ENCODE data around the gene BRD3.
"Not testable (repeated sequence)": the region's sequence is repeated elsewhere in the genome, so short reads cannot be mapped to it uniquely, and the experiment has no call there.

The BRD3 gene

GRCh38 chr9:133993635-133994253, 74.1 kb downstream of the BRD3 start:
- no peak for DNase-seq (ENCODE audit: low read depth, low spot score)

DNA sequence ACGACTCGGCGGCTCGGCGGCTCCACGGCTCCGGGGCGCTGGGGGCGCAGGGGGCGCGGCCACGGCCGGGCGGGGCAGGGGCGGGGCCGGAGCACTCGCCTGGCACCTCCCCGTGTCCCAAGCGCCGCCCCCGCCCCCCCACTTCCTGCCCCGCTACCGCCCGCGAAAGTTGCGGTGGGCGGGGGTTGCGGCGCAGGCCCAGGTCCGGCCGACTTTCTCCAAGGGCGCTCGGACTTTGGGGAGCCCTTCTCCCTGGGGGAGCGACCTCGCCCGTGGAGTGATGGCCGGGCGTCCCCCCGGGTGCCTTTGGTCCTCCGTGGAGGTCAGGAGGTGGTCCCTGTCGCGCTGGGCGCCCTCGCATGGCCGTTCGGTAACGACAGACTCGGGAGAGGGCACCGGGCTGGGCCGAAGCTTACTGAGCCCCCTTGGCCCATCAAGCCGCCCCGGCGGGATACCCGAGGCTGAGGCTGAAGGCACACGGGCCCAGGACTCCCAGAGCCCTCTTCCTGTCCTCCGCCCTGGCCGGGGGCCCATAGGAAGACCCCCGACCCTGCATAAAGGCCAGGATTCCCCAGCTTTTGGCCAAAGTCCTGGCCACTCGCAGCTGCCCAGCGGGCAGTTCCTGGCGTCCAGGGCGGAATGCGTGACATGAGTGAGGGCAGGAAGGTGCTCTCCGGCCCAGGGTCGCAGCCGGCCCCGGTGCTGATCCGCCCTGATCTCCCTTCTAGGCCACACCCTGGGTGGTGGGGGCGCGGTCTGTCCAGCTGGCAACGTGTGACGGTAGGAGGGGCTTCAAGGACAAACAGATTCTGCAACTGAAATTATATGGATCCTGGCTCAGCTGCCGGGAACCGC, 74.8 kb downstream of the BRD3 start:
- DNase-seq (ENCODE audit: low read depth, low spot score): peak; percentile 72

DNA sequence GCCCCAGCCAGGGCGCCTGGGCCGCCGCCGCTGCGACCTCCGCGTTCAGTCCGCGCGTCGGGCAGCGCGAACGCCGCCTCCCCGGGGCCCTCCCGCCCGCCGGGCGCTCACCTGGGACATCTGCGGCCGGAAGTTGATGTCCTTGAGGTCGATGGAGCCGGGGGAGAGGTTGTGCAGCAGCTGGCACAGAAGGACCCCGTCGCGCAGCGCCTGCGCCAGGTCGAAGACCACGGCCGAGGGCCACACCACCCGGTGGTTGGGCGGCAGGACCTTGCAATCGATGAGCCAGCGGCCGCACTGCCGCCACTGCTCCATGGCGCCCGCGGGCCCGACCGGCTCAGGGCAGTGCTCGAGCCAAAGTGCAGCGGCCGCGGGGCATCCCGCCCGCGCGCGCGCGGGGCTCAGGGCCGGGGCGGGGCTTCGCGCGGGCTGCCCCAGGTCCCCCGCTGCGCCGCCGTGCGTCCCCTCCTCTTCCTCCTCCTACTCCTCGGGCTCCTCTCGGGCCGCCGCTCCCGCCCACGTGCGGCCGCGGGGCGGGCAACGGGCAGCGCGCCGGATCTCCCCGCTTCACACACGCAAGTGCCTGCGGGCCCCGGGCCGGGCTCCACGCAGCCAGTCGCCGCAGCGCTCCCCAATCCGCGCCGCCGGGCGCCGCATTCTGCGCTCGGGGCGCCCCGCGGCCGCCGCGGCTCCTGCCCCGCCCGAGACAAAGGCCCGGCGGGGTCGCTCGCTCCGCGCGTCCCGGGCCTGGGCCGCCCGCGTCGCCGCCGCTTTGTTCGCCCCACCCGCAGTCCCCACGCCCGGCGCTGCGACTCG, 75.7 kb downstream of the BRD3 start, which contains the start of gene VAV2:
TSS of gene VAV2 (minus strand) at position 361 of the 816 bp plus-strand sequence. CDS start at position 315, 46 bp downstream.
- peak; percentile 70 for DNase-seq (ENCODE audit: low read depth, low spot score)

- no peak for DNase-seq (ENCODE audit: low read depth, low spot score)
Measured at GRCh38 chr9:133991214-133991921, 76.5 kb downstream of the BRD3 start.

DNA sequence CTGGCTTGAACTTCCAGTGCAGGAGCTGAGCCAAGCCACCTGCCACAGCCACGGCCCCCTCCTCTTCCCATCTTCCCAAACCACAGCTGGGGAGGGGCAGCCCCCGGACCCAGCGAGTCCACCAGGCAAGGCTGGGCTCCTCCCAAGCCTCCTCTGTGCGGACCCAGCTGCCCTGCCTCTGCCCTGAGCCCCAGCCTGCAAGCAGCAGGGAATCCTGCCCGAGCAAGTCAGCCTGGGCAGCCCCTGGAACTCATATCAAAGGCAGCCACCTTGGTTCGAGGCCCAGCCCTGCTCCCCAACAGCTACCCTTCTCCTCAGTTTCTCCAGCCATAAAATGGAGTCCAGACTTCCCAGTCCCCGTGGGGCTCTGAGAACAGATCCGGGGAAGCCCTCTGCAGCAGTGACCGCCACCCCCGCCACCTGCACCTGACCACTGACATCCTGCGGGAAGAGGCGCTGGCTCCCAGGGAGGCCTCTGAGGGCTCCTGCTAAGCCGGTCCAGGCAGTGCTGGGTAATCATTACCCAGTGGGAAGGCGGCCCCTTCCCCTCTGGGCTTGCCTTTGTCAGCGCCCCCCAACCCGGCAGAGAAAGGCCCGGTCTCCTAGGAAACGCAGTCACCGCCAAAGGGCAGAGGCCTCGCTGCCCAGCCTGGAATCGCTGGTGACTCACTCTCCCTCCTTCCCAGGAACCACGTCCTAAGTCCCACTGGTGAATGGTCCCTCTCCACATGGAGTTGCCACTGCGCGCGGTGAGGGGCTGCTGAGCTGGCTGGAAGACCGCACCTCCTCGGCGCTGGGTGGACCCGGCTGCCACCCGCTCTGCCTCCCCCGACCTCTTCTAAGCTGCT, 77.2 kb downstream of the BRD3 start:
- DNase-seq (ENCODE audit: low read depth, low spot score): peak; percentile 82

DNA sequence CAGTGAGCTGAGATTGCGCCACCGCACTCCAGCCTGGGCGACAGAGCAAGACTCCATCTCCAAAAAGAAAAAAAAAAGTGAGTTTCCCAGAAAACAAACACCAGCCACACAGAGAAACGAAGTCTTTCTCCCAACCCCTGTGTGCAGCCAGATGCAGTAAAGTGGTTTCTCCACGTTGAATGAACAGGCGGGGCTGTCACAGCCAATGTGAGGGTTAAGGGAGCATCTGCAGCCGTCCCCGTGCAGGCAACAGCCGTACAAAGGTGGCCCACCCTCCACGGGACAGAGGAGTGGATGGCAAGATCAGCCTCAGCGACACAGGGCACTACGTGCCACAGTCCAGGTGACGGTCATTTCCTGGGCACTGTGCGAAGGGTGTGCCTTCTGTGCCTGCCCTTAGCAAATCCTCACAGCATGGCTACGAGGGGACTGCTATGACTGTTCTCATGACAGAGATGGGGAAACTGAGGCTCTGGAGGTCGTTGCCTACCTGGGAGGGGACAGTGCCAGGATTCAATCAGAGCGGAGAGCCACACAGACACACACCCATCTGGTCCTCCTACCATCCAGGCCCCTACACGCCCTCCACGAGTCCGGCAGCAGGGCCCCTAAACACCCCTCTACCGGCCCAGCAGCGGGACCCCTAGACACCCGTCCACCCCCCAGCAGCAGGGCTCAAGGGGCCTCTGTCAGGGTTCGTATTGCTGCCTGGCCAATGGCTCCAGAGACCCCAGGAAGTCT, 78.0 kb downstream of the BRD3 start:
- no peak for DNase-seq (ENCODE audit: low read depth, low spot score)

- not testable (repeated sequence) for DNase-seq (ENCODE audit: low read depth, low spot score)
Measured at GRCh38 chr9:133988771-133989170, 79.1 kb downstream of the BRD3 start.

DNA sequence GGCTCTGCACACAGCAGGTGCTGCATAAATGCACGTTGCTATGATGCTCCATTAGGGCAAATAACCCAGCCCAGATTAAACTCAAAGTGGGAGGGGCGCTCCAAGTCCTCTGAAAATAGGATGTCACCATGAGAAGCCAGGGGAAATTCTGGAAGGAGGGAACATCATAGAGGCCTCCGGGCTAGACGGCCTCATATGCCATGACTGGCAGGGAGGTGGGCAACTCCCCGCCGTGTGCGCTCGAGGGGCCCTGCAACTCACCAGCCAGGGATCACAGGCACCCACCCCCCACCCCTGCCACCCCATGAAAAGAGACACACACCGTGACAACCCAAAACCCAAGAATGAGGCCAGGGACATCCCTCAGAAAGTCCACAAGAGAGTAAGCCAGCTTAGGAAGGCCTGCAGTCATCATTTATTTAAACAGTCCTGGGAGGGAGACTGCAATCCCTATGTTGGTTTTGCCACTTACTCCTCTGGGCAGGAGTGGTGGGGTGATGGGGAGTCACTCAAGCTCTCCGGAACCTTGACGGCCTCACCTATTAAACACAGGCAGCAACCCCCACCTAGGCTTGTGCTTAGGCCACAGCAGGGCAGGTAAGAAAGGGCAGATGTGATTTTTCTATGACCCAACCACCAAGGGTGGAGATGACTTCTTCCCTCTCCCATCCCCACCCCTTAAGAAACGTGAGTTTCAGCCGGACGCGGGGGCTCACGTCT, 79.7 kb downstream of the BRD3 start:
- no peak for DNase-seq (ENCODE audit: low read depth, low spot score)

DNA sequence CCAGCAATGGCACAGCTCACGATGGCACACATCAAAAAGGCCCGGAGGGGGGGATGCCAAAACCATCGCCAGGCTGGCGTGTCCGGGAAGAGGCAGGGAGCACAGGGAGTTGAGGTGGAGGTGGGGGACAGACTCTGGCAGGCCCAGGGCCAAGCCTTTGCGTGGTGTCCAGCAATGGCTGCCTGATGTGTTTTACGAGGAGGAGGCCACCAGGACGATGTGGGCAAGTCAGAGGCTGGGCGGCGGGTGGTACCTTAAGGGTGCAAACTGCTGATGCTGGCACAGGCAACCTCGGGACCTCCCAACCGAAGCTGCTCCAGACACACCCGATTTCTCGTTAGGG, 80.4 kb downstream of the BRD3 start:
- no peak for DNase-seq (ENCODE audit: low read depth, low spot score)

DNA sequence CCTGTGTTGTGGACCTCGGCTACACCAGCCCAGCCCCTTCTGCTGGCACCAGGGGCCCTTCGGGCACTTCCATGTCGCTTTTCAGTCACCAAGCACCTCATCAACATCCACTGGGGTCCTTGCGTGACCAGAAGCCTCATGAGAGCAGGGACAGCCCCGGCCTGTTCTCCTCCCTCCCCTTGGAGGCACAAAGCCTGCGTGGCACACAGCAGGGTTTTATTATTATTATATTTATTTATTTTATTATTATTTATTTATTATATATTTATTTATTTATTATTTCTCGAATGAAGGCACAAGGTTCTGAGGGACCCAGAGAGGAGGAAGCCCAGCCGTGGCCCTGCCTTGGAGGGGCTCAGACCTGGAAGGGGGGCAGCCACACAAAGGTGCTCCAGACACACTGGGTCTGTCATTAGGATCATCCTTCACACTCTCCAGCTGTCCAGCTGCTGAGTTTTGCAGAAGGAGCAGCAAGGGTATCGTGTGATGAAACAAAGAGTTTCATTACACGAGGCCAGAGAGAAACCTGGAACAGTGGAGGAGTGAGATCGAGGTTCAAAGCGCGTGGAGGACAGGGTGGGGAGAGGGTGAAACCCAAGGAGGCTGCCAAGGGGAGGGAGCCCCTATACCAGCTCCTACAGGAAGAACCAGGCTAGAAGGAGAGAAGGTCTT, 80.9 kb downstream of the BRD3 start:
- DNase-seq (ENCODE audit: low read depth, low spot score): no peak

GRCh38 chr9:133986061-133986460, 81.8 kb downstream of the BRD3 start:
- no peak for DNase-seq (ENCODE audit: low read depth, low spot score)

GRCh38 chr9:133982971-133983720, 84.7 kb downstream of the BRD3 start:
- DNase-seq (ENCODE audit: low read depth, low spot score): no peak

DNA sequence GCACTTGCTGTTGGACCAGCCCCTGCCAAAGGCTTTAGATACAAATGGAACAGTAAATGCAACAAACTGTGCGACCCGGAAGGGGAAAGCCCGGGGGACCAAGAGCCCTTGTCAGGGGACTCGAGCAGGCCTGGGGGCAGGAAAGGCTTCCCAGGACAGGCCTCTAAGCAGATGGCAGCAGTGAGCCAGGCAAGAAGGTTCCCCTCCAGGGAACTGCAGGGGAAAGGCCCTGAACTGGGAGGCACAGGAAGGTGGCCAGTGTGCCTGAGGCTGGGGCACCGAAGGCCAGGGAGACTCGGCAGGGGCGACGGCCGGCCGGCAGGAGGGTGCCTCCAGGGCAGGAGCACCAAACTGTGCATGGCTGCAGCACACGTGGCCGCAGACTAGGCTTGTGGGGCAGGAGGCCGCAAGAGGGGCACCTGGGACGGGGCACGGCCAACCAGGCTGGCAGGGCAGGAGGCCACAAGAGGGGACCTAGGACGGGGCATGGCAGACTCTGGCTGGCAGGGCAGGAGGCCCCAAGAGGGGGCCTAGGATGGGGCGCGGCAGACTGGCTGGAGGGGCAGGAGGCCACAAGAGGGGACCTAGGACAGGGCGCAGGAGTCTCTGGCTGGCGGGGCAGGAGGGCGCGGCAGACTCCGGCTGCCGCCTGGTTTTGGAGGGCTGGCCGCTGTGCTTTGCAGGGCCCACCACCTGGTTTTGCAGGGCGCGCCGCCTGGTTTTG, 85.7 kb downstream of the BRD3 start:
- DNase-seq (ENCODE audit: low read depth, low spot score): peak; percentile 33

GRCh38 chr9:133981589-133981957, 86.3 kb downstream of the BRD3 start:
- no peak for DNase-seq (ENCODE audit: low read depth, low spot score)

GRCh38 chr9:133980864-133981588, 86.8 kb downstream of the BRD3 start:
- no peak for DNase-seq (ENCODE audit: low read depth, low spot score)
